Measurements from ENCODE around the gene KCNQ4. TPM values are rescaled to one million over a fixed set of nuclear protein-coding genes. Genes with fewer than 3 reads are reported as not detected.

KCNQ4 gene
- total RNA-seq, 1 donor from 2014 or later: 0.27 TPM

GRCh38 chr1:40794048-40794447, 10.5 kb downstream of the KCNQ4 start:
- no peak overlapping the region for H3K27ac Mint-ChIP-seq
- intact Hi-C loops (cut with micrococcal nuclease): no loop called here
- POLR2A ChIA-PET: no interaction called here
- peaks cover 8% of the 10 kb centered on the region for H3K27me3 Mint-ChIP-seq
- H3K36me3 Mint-ChIP-seq (ENCODE audit: low read depth): no peaks in the 10 kb centered on the region
- CTCF ChIA-PET: no interaction called here
- TF ChIP-seq CTCF (IDR thresholded peaks at IDR 0.05): no peak
- no peaks in the 10 kb centered on the region for H3K9me3 Mint-ChIP-seq
- no peak overlapping the region for H3K4me3 Mint-ChIP-seq
- peaks cover 18% of the 10 kb centered on the region for H3K4me1 Mint-ChIP-seq
- DNase-seq (no peak), ATAC-seq (ENCODE audit: low read depth) (no peak)

GRCh38 chr1:40794974-40795715, 11.6 kb downstream of the KCNQ4 start:
- DNase-seq (no peak), ATAC-seq (ENCODE audit: low read depth) (no peak)
- peaks cover 18% of the 10 kb centered on the region for H3K4me1 Mint-ChIP-seq
- no peaks in the 10 kb centered on the region for H3K9me3 Mint-ChIP-seq
- H3K36me3 Mint-ChIP-seq (ENCODE audit: low read depth): no peaks in the 10 kb centered on the region
- no peak overlapping the region for H3K27ac Mint-ChIP-seq
- intact Hi-C loops (cut with micrococcal nuclease): no loop called here
- peaks cover 5% of the 10 kb centered on the region for H3K27me3 Mint-ChIP-seq
- ChIA-PET CTCF (no interaction called here), POLR2A (interaction anchor here (0.8 kb wide), 1 partner anchor 67 kb away, joined by 3 read pairs; the partner anchor contains the start of gene CITED4)
- no peak overlapping the region for H3K4me3 Mint-ChIP-seq
- TF ChIP-seq CTCF (IDR thresholded peaks at IDR 0.05): no peak

GRCh38 chr1:40795811-40796586, 12.4 kb downstream of the KCNQ4 start:
- CTCF ChIA-PET: no interaction called here
- POLR2A ChIA-PET: interaction anchor here (0.8 kb wide), 1 partner anchor 66 kb away, joined by 3 read pairs; the partner anchor contains the start of gene CITED4
- ATAC-seq (ENCODE audit: low read depth) (no peak), DNase-seq (no peak)
- no peak overlapping the region for H3K27ac Mint-ChIP-seq
- H3K9me3 Mint-ChIP-seq: no peaks in the 10 kb centered on the region
- intact Hi-C loops (cut with micrococcal nuclease): no loop called here
- H3K36me3 Mint-ChIP-seq (ENCODE audit: low read depth): no peaks in the 10 kb centered on the region
- TF ChIP-seq CTCF (IDR thresholded peaks at IDR 0.05): no peak
- H3K27me3 Mint-ChIP-seq: no peaks in the 10 kb centered on the region
- H3K4me1 Mint-ChIP-seq: peaks cover 21% of the 10 kb centered on the region
- H3K4me3 Mint-ChIP-seq: no peak overlapping the region

GRCh38 chr1:40796939-40797667, 13.5 kb downstream of the KCNQ4 start:
- no peak for TF ChIP-seq CTCF (IDR thresholded peaks at IDR 0.05)
- no peaks in the 10 kb centered on the region for H3K27me3 Mint-ChIP-seq

GRCh38 chr1:40797668-40798010, 14.1 kb downstream of the KCNQ4 start:
- intact Hi-C loops (cut with micrococcal nuclease): no loop called here
- Mint-ChIP-seq H3K4me1 (peaks cover 33% of the 10 kb centered on the region), H3K4me3 (no peak overlapping the region), H3K9me3 (no peaks in the 10 kb centered on the region), H3K27ac (no peak overlapping the region), H3K27me3 (no peaks in the 10 kb centered on the region), H3K36me3 (ENCODE audit: low read depth) (no peaks in the 10 kb centered on the region)
- POLR2A ChIA-PET: no interaction called here
- CTCF ChIA-PET: no interaction called here
- DNase-seq: no peak
- no peak for ATAC-seq (ENCODE audit: low read depth)
- TF ChIP-seq CTCF (IDR thresholded peaks at IDR 0.05): no peak

More at GRCh38 chr1:40796939-40797667, 13.5 kb downstream of the KCNQ4 start:
- no peak for DNase-seq
- no peaks in the 10 kb centered on the region for H3K36me3 Mint-ChIP-seq (ENCODE audit: low read depth)
- CTCF ChIA-PET: no interaction called here
- POLR2A ChIA-PET: no interaction called here
- peaks cover 31% of the 10 kb centered on the region for H3K4me1 Mint-ChIP-seq
- no peak overlapping the region for H3K4me3 Mint-ChIP-seq
- H3K27ac Mint-ChIP-seq: no peak overlapping the region
- no peak for ATAC-seq (ENCODE audit: low read depth)
- intact Hi-C loops (cut with micrococcal nuclease): no loop called here
- H3K9me3 Mint-ChIP-seq: no peaks in the 10 kb centered on the region
